Panc1 (cell line): ENCODE data around the gene PLPP7. TPM values are rescaled to one million over a fixed set of nuclear protein-coding genes. Genes with fewer than 3 reads are reported as not detected.

Source experiments
- ATAC-seq: fragments of 200-7000 bp; cut with Tn5 transposase; 2 replicates; pipeline ENCODE4 v1.9.1; 2020; ENCODE audit warnings: mild to moderate bottlenecking, moderate library complexity
- BruUV-seq: library from RNA; stranded (reverse); fragments of 400-500 nt; replicated peaks from 2 replicates; lab custom pipeline; 2021; lab: Mats Ljungman, UMichigan
- CTCF ChIA-PET: fragments of 300-600 bp; sonication (Branson Sonifier 250); formaldehyde crosslinking; loops from one replicate; lab custom pipeline; 2022; ENCODE audit warnings: antibody characterized with exemption; lab: Charles Lee
- POLR2A ChIA-PET: fragments of 300-600 bp; sonication (Branson Sonifier 250); formaldehyde crosslinking; loops from one replicate; lab custom pipeline; 2022; ENCODE audit warnings: antibody characterized with exemption; lab: Charles Lee
- DNase-seq: peaks from one replicate; pipeline ENCODE4 v3.0.0-alpha.2; 2010; ENCODE audit warnings: low read depth, low spot score
- H3K27ac ChIP-seq: 2 replicates; pipeline ENCODE4 v1.5.1; 2011; ENCODE audit warnings: mild to moderate bottlenecking, low read length, inconsistent platforms
- H3K27me3 ChIP-seq: fragments of 200-500 bp; sonication (Bioruptor generic); 2 replicates; pipeline ENCODE4 v1.6.0; 2014; ENCODE audit warnings: low read length, inconsistent platforms; ENCODE audit not compliant: control insufficient read depth, insufficient read depth
- H3K36me3 ChIP-seq: fragments of 200-500 bp; sonication (Bioruptor generic); 2 replicates; pipeline ENCODE4 v1.5.1; 2014; ENCODE audit warnings: inconsistent platforms, mild to moderate bottlenecking, low read length, moderate library complexity; ENCODE audit not compliant: control insufficient read depth, insufficient read depth
- H3K4me1 ChIP-seq: 2 replicates; pipeline ENCODE4 v1.5.1; 2011; ENCODE audit warnings: inconsistent platforms, mild to moderate bottlenecking, low read length, moderate library complexity; ENCODE audit not compliant: control insufficient read depth, insufficient read depth
- H3K4me3 ChIP-seq, 2 experiments: 2 replicates each; pipeline ENCODE4 v1.5.1; 2011 to 2012; ENCODE audit warnings: low read depth in 2 of 2, low read length in 2 of 2, mild to moderate bottlenecking in 2 of 2, inconsistent platforms in 1 of 2, moderate library complexity in 1 of 2
- H3K9me3 ChIP-seq: fragments of 200-500 bp; sonication (Bioruptor generic); 2 replicates; pipeline ENCODE4 v1.5.1; 2014; ENCODE audit warnings: low read depth, mild to moderate bottlenecking, inconsistent platforms, low read length, moderate library complexity; ENCODE audit not compliant: control insufficient read depth, insufficient read depth
- CTCF ChIP-seq: fragments of 450-650 bp; IDR thresholded peaks from 2 replicates; pipeline ENCODE4 v1.5.1; 2017; ENCODE audit warnings: mild to moderate bottlenecking
- POLR2AphosphoS5 ChIP-seq: IDR thresholded peaks from 2 replicates; pipeline ENCODE4 v1.6.1; 2012; ENCODE audit warnings: mild to moderate bottlenecking, low read depth, low read length, moderate library complexity
- REST ChIP-seq, 2 experiments: IDR thresholded peaks; 2 replicates each; pipeline ENCODE4 v1.6.1; 2011 to 2012; ENCODE audit warnings: low read depth in 2 of 2, control low read depth in 1 of 2, low read length in 1 of 2, mild to moderate bottlenecking in 1 of 2, moderate library complexity in 1 of 2; ENCODE audit not compliant: insufficient read depth in 1 of 2
- SIN3A ChIP-seq: IDR thresholded peaks from 2 replicates; pipeline ENCODE4 v1.6.1; 2012; ENCODE audit warnings: low read depth, mild to moderate bottlenecking, low read length, moderate library complexity, borderline replicate concordance; ENCODE audit not compliant: insufficient read depth
- TCF7L2 ChIP-seq: IDR thresholded peaks from 2 replicates; pipeline ENCODE4 v1.6.1; 2011; ENCODE audit warnings: mild to moderate bottlenecking, low read depth, low read length, inconsistent platforms
- in situ Hi-C: cut with HindIII; loops from 2 replicates; pipeline ENCODE4 v1.10.0; 2016; ENCODE audit warnings: low sequenced_read_pairs, low pct_unique_long_range_greater_than_20kb
- intact Hi-C: fragments of 100-400 bp; cut with micrococcal nuclease; formaldehyde crosslinking; loops from one replicate; pipeline ENCODE4 v1.10.0; 2022; ENCODE audit not compliant: unreplicated experiment
- total RNA-seq: library from RNA; stranded (reverse); gene quantifications from one replicate; pipeline ENCODE4 v1.2.1, GENCODE V29; 2021; ENCODE audit not compliant: unreplicated experiment

Gene PLPP7
- total RNA-seq, 1 experiment from 2014 or later: 3.3 TPM

GRCh38 chr9:131259432-131259898 lies 30.1 kb upstream of the PLPP7 start:
- H3K4me3 ChIP-seq: no peak overlapping the region
- no peak for TF ChIP-seq POLR2AphosphoS5
- TF ChIP-seq SIN3A: no peak
- H3K27me3 ChIP-seq: no peaks in the 10 kb centered on the region
- BruUV-seq: no TSS peak
- H3K36me3 ChIP-seq: no peaks in the 10 kb centered on the region
- no peaks in the 10 kb centered on the region for H3K9me3 ChIP-seq
- no peaks in the 10 kb centered on the region for H3K4me1 ChIP-seq
- DNase-seq: no peak
- intact Hi-C loops: no loop called here
- CTCF ChIA-PET: interaction anchor here (0.6 kb wide), 1 partner anchor 12 kb away, joined by 10 read pairs; no protein-coding TSS in a partner anchor
- ATAC-seq: no peak
- H3K27ac ChIP-seq: no peak overlapping the region
- POLR2A ChIA-PET: no interaction called here
- in situ Hi-C loops: no loop called here

GRCh38 chr9:131259916-131260597 lies 29.5 kb upstream of the PLPP7 start:
- ATAC-seq (no peak), DNase-seq (no peak)
- no peak overlapping the region for H3K4me3 ChIP-seq
- in situ Hi-C loops: no loop called here
- no TSS peak for BruUV-seq
- CTCF ChIA-PET: interaction anchor here (0.6 kb wide), 1 partner anchor 11 kb away, joined by 10 read pairs; no protein-coding TSS in a partner anchor
- H3K9me3 ChIP-seq: no peaks in the 10 kb centered on the region
- no peaks in the 10 kb centered on the region for H3K4me1 ChIP-seq
- no peaks in the 10 kb centered on the region for H3K36me3 ChIP-seq
- POLR2A ChIA-PET: no interaction called here
- intact Hi-C loops: no loop called here
- no peaks in the 10 kb centered on the region for H3K27me3 ChIP-seq
- TF ChIP-seq SIN3A: no peak
- TF ChIP-seq REST (IDR thresholded peaks at IDR 0.05; ENCODE audit: insufficient read depth in 1 of 2, low read depth in 2 of 2, low read length in 1 of 2): no peak
- no peak for TF ChIP-seq CTCF
- no peak for TF ChIP-seq POLR2AphosphoS5
- no peak for TF ChIP-seq TCF7L2
- no peak overlapping the region for H3K27ac ChIP-seq
